PC-3 (cell line): ENCODE measurements around the gene IL4I1. TPM values are rescaled to one million over a fixed set of nuclear protein-coding genes. Genes with fewer than 3 reads are reported as not detected.

Experiments
- ATAC-seq: fragments of 200-7000 bp; cut with Tn5 transposase; 2 replicates; pipeline ENCODE4 v1.9.1; 2020; ENCODE audit warnings: mild to moderate bottlenecking, moderate library complexity
- BruUV-seq: library from RNA; stranded (reverse); fragments of 400-500 nt; replicated peaks from 2 replicates; lab custom pipeline; 2021; lab: Mats Ljungman, UMichigan
- CTCF ChIA-PET: fragments of 300-600 bp; sonication (Branson Sonifier 250); formaldehyde crosslinking; loops from one replicate; lab custom pipeline; 2022; ENCODE audit warnings: antibody characterized with exemption; lab: Charles Lee
- POLR2A ChIA-PET: fragments of 300-600 bp; sonication (Branson Sonifier 250); formaldehyde crosslinking; loops from one replicate; lab custom pipeline; 2022; ENCODE audit warnings: antibody characterized with exemption; ENCODE audit not compliant: unreplicated experiment; lab: Charles Lee
- DNase-seq: peaks from one replicate; pipeline ENCODE4 v3.0.0-alpha.2; 2015
- H2AFZ ChIP-seq: fragments of 300-600 bp; sonication (generic); 2 replicates; pipeline ENCODE4 v1.6.0; 2016; ENCODE audit warnings: antibody characterized with exemption, low read length
- H3F3A ChIP-seq: fragments of 300-600 bp; sonication (generic); one replicate; pipeline ENCODE4 v1.6.0; 2017; ENCODE audit warnings: antibody characterized with exemption, low read length, control low read depth, mild to moderate bottlenecking; ENCODE audit not compliant: unreplicated experiment
- H3K27ac ChIP-seq: fragments of 300-600 bp; sonication (generic); 2 replicates; pipeline ENCODE4 v1.5.1; 2016; ENCODE audit warnings: mild to moderate bottlenecking, low read length
- H3K27me3 ChIP-seq: fragments of 300-600 bp; sonication (generic); 2 replicates; pipeline ENCODE4 v1.6.1; 2016; ENCODE audit warnings: low read length, mixed read lengths
- H3K36me3 ChIP-seq: fragments of 300-600 bp; sonication (generic); 2 replicates; pipeline ENCODE4 v1.6.1; 2016; ENCODE audit warnings: low read depth, mixed run types, low read length, mixed read lengths
- H3K4me1 ChIP-seq: fragments of 300-600 bp; sonication (generic); 2 replicates; pipeline ENCODE4 v1.5.1; 2016; ENCODE audit warnings: low read length; ENCODE audit not compliant: insufficient read depth
- H3K4me2 ChIP-seq: fragments of 300-600 bp; sonication (generic); 2 replicates; pipeline ENCODE4 v1.6.0; 2016; ENCODE audit warnings: low read length
- H3K4me3 ChIP-seq: fragments of 300-600 bp; sonication (generic); 2 replicates; pipeline ENCODE4 v1.5.1; 2016; ENCODE audit warnings: mild to moderate bottlenecking, low read length, mixed read lengths
- H3K79me2 ChIP-seq: fragments of 300-600 bp; sonication (generic); 2 replicates; pipeline ENCODE4 v1.6.1; 2017; ENCODE audit warnings: low read length, mixed read lengths
- H3K9ac ChIP-seq: fragments of 300-600 bp; sonication (generic); 2 replicates; pipeline ENCODE4 v1.6.0; 2016; ENCODE audit warnings: mild to moderate bottlenecking, low read length
- H3K9me2 ChIP-seq: fragments of 300-600 bp; sonication (generic); replicated peaks from 2 replicates; pipeline ENCODE4 v1.6.1; 2016; ENCODE audit warnings: mixed run types, low read length, mixed read lengths
- H3K9me3 ChIP-seq: fragments of 300-600 bp; sonication (generic); 2 replicates; pipeline ENCODE4 v1.6.1; 2016; ENCODE audit warnings: low read length, mixed read lengths
- H4K20me1 ChIP-seq: fragments of 300-600 bp; sonication (generic); 2 replicates; pipeline ENCODE4 v1.6.1; 2016; ENCODE audit warnings: low read length, mixed read lengths
- CTCF ChIP-seq: fragments of 300-600 bp; sonication (generic); conservative IDR thresholded peaks from 2 replicates; pipeline ENCODE4 v1.5.1; 2017; ENCODE audit warnings: antibody characterized with exemption, low read depth, mild to moderate bottlenecking, low read length
- EZH2 ChIP-seq: fragments of 300-600 bp; sonication (generic); IDR thresholded peaks from one replicate; pipeline ENCODE4 v1.6.1; 2017; ENCODE audit warnings: antibody characterized with exemption, mild to moderate bottlenecking, low read length; ENCODE audit not compliant: unreplicated experiment
- EZH2phosphoT487 ChIP-seq: fragments of 300-600 bp; sonication (generic); IDR thresholded peaks from 2 replicates; pipeline ENCODE4 v1.6.1; 2018; ENCODE audit warnings: mild to moderate bottlenecking, antibody characterized with exemption, low read length, borderline replicate concordance
- intact Hi-C: fragments of 100-400 bp; cut with micrococcal nuclease; formaldehyde crosslinking; loops from 2 replicates; pipeline ENCODE4 v1.9.0; 2023
- total RNA-seq: library from RNA; depleted of rRNA; stranded (reverse); fragments of >200 nt; gene quantifications from 2 replicates; pipeline ENCODE4 v1.2.3, GENCODE V29; 2014

Gene IL4I1
- total RNA-seq, 1 experiment from 2014 or later, result 2.2 TPM

GRCh38 chr19:49916839-49917733, 20.4 kb upstream of the IL4I1 start:
- no peak overlapping the region for H3K4me3 ChIP-seq
- no peaks in the 10 kb centered on the region for H3K27me3 ChIP-seq
- peaks cover 72% of the 10 kb centered on the region for H3K36me3 ChIP-seq
- no TSS peak for BruUV-seq
- H2AFZ ChIP-seq, result no peak overlapping the region
- no peaks in the 10 kb centered on the region for H3K9me3 ChIP-seq
- no peak overlapping the region for H3K4me2 ChIP-seq
- peaks cover under 1% of the 10 kb centered on the region for H3K4me1 ChIP-seq
- H4K20me1 ChIP-seq, result peaks cover 40% of the 10 kb centered on the region
- TF ChIP-seq EZH2phosphoT487 (no peak), CTCF (peak; percentile 60)
- POLR2A ChIA-PET, result no interaction called here
- H3K9ac ChIP-seq, result no peak overlapping the region
- intact Hi-C loops, result no loop called here
- H3K9me2 ChIP-seq, result no peaks in the 10 kb centered on the region
- H3F3A ChIP-seq, result no peaks in the 10 kb centered on the region
- ATAC-seq, result 0 out of 2 replicates have a peak, but pooled peaks have one; percentile 24
- DNase-seq, result no peak
- CTCF ChIA-PET, result no interaction called here
- H3K27ac ChIP-seq, result no peak overlapping the region
- peaks cover 76% of the 10 kb centered on the region for H3K79me2 ChIP-seq

DNA sequence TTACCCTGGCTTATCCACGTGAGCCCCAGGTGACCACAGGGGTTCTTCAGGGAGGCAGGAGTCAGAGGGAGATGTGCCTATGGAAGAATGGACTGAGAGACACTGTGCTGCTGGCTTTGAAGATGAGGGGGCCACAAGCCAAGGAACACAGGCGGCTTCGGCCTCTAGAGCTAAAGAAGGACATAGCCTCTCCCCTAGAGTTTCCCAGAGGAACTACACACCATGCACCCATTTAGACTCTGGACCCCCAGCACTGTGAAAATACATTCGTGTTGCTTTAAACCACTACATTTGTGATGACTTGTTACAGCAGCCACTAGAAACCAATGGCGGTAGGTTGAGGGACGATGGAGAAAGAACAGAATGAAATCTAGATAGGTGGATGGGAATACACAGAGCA, 18.6 kb upstream of the IL4I1 start:
- Histone ChIP-seq H3K27me3 (no peaks in the 10 kb centered on the region), H3K4me2 (no peak overlapping the region), H3K9me3 (no peaks in the 10 kb centered on the region), H3K9me2 (no peaks in the 10 kb centered on the region), H3K9ac (no peak overlapping the region), H3K36me3 (peaks cover 64% of the 10 kb centered on the region), H3K4me1 (no peaks in the 10 kb centered on the region), H3K4me3 (no peak overlapping the region), H4K20me1 (peaks cover 25% of the 10 kb centered on the region), H3K79me2 (peaks cover 58% of the 10 kb centered on the region), H3F3A (no peaks in the 10 kb centered on the region), H2AFZ (no peak overlapping the region), H3K27ac (no peak overlapping the region)
- POLR2A ChIA-PET, result no interaction called here
- ATAC-seq (no peak), DNase-seq (no peak)
- TF ChIP-seq CTCF (peak; percentile 46), EZH2 (no peak), EZH2phosphoT487 (no peak)
- no TSS peak for BruUV-seq
- CTCF ChIA-PET, result no interaction called here
- intact Hi-C loops, result no loop called here

DNA sequence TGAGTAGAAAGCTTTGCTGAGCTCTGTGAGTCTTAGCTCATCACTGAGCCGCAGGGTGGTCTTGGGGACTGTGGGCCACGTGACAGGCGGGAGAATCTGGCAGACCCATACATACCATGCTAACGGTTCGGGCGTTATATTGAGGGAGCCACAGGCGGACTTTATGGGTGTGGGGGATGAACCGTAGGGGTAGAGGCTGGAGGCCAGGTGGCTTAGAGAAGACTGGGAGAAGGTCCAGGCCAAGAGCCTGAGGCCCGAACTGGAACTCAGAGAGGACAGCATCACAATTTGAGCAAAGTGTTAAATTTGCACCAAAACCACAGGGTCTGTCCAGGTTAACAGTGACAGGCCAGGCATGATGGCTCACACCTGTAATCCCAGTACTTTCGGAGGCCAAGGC, 17.0 kb upstream of the IL4I1 start:
- no peaks in the 10 kb centered on the region for H3K9me2 ChIP-seq
- no peak overlapping the region for H2AFZ ChIP-seq
- ATAC-seq (no peak), DNase-seq (no peak)
- peaks cover 71% of the 10 kb centered on the region for H3K36me3 ChIP-seq
- no peak overlapping the region for H3K27ac ChIP-seq
- no TSS peak for BruUV-seq
- no peak overlapping the region for H3K9ac ChIP-seq
- CTCF ChIA-PET, result no interaction called here
- H3K4me1 ChIP-seq, result no peaks in the 10 kb centered on the region
- intact Hi-C loops, result no loop called here
- peaks cover 44% of the 10 kb centered on the region for H3K79me2 ChIP-seq
- H3K27me3 ChIP-seq, result no peaks in the 10 kb centered on the region
- no peak overlapping the region for H3K4me2 ChIP-seq
- TF ChIP-seq EZH2, result no peak
- no peak overlapping the region for H3K4me3 ChIP-seq
- peaks cover 22% of the 10 kb centered on the region for H4K20me1 ChIP-seq
- POLR2A ChIA-PET, result no interaction called here
- no peaks in the 10 kb centered on the region for H3K9me3 ChIP-seq
- no peaks in the 10 kb centered on the region for H3F3A ChIP-seq
